ENCODE data around the gene STUM.
"Not testable (repeated sequence)": the region's sequence is repeated elsewhere in the genome, so short reads cannot be mapped to it uniquely, and the experiment has no call there.

STUM gene

GRCh38 chr1:226634166-226634588, 85.6 kb downstream of the STUM start:
- FAIRE-seq, result no peak
- peak; percentile 71 for DNase-seq (ENCODE audit: insufficient read length, low spot score)
- peak; percentile 92 for TF ChIP-seq CTCF (IDR thresholded peaks at IDR 0.05; ENCODE audit: insufficient read depth, missing control alignments)

- TF ChIP-seq CTCF (IDR thresholded peaks at IDR 0.05; ENCODE audit: insufficient read depth, missing control alignments), result no peak
- no peak for FAIRE-seq
- DNase-seq (ENCODE audit: insufficient read length, low spot score), result no peak
Measured at GRCh38 chr1:226634611-226635246, 86.2 kb downstream of the STUM start.

GRCh38 chr1:226635456-226635941, 86.9 kb downstream of the STUM start:
- no peak for DNase-seq (ENCODE audit: insufficient read length, low spot score)
- FAIRE-seq, result no peak
- no peak for TF ChIP-seq CTCF (IDR thresholded peaks at IDR 0.05; ENCODE audit: insufficient read depth, missing control alignments)

GRCh38 chr1:226636847-226637096, 88.2 kb downstream of the STUM start:
- TF ChIP-seq CTCF (IDR thresholded peaks at IDR 0.05; ENCODE audit: insufficient read depth, missing control alignments), result no peak
- DNase-seq (ENCODE audit: insufficient read length, low spot score), result no peak
- no peak for FAIRE-seq

GRCh38 chr1:226637147-226637935, 88.8 kb downstream of the STUM start:
- DNase-seq (ENCODE audit: insufficient read length, low spot score), result no peak
- no peak for FAIRE-seq
- no peak for TF ChIP-seq CTCF (IDR thresholded peaks at IDR 0.05; ENCODE audit: insufficient read depth, missing control alignments)

GRCh38 chr1:226638001-226638601, 89.5 kb downstream of the STUM start:
- FAIRE-seq (no peak), DNase-seq (ENCODE audit: insufficient read length, low spot score) (no peak)
- no peak for TF ChIP-seq CTCF (IDR thresholded peaks at IDR 0.05; ENCODE audit: insufficient read depth, missing control alignments)

- no peak for TF ChIP-seq CTCF (IDR thresholded peaks at IDR 0.05; ENCODE audit: insufficient read depth, missing control alignments)
- no peak for FAIRE-seq
- no peak for DNase-seq (ENCODE audit: insufficient read length, low spot score)
Measured at GRCh38 chr1:226638608-226639007, 90.0 kb downstream of the STUM start.

GRCh38 chr1:226639206-226639605, 90.6 kb downstream of the STUM start:
- not testable (repeated sequence) for FAIRE-seq

More at GRCh38 chr1:226639206-226639605, 90.6 kb downstream of the STUM start:
- DNase-seq (ENCODE audit: insufficient read length, low spot score), result not testable (repeated sequence)
